Uterus (tissue), 4 donors: ENCODE results near the gene RRAS. TPM values are rescaled to one million over a fixed set of nuclear protein-coding genes. Genes with fewer than 3 reads are reported as not detected.
A peak's percentile ranks its signal among the peaks of the same experiment; 100 is the strongest.

ENCODE experiments used
- DNase-seq, 2 donors: peaks; one replicate each; pipeline ENCODE4 v3.0.0-alpha.2; 2019 to 2020
- H3K27ac ChIP-seq, 2 donors: fragments of 200-600 bp; sonication (generic); 1 replicate in 1 of 2; 2 replicates in 1 of 2; pipeline ENCODE4 v1.5.1; 2016 to 2018
- H3K27me3 ChIP-seq, 2 donors: fragments of 200-600 bp; sonication (generic); one replicate each; pipeline ENCODE4 v1.5.1; 2018 to 2019; ENCODE audit warnings: control low read depth in 1 of 2
- H3K36me3 ChIP-seq, 2 donors: fragments of 200-600 bp; sonication (generic); one replicate each; pipeline ENCODE4 v1.5.1; 2019; ENCODE audit warnings: control low read depth in 1 of 2
- H3K4me1 ChIP-seq, 2 donors: fragments of 200-600 bp; sonication (generic); one replicate each; pipeline ENCODE4 v1.5.1; 2018 to 2019; ENCODE audit warnings: control low read depth in 1 of 2
- H3K4me3 ChIP-seq, 2 donors: fragments of 200-600 bp; sonication (generic); 1 replicate in 1 of 2; 2 replicates in 1 of 2; pipeline ENCODE4 v1.5.1; 2018 to 2019; ENCODE audit warnings: mild to moderate bottlenecking in 1 of 2
- H3K9me3 ChIP-seq, 2 donors: fragments of 200-600 bp; sonication (generic); one replicate each; pipeline ENCODE4 v1.5.1; 2019; ENCODE audit warnings: control low read depth in 1 of 2
- POLR2A ChIP-seq, 2 donors: fragments of 450-650 bp; IDR thresholded peaks; one replicate each; pipeline ENCODE4 v1.6.1; 2016; ENCODE audit warnings: antibody characterized with exemption in 2 of 2, mild to moderate bottlenecking in 1 of 2, moderate library complexity in 1 of 2
- intact Hi-C: fragments of 100-400 bp; cut with DNase I; formaldehyde crosslinking; loops from one replicate; pipeline ENCODE4 v1.15.1; 2023; ENCODE audit warnings: low total_unique reads
- total RNA-seq, 4 donors: library from RNA; depleted of rRNA in 3 of 4; stranded (reverse); fragments of >200 nt in 3 of 4; gene quantifications; one replicate each; pipeline versions ENCODE4 v1.1.0 to v1.2.4, GENCODE V29; 2014 to 2023
- TF ChIP-seq, protein P1 (sequence below), 4 experiments: fragments of 200-600 bp in 2 of 4; fragments of 450-650 bp in 2 of 4; sonication (generic) in 2 of 4; IDR thresholded peaks; one replicate each; pipeline ENCODE4 v1.5.1; 2016 to 2019; ENCODE audit warnings: antibody characterized with exemption in 4 of 4, mild to moderate bottlenecking in 2 of 4, moderate library complexity in 1 of 4
- donor health status: DM: yes; HTN: yes; CAD: no.

Gene RRAS
- total RNA-seq, 4 donors from 2014 or later, result 17.1 to 106 (median 47.7) TPM

DNA sequence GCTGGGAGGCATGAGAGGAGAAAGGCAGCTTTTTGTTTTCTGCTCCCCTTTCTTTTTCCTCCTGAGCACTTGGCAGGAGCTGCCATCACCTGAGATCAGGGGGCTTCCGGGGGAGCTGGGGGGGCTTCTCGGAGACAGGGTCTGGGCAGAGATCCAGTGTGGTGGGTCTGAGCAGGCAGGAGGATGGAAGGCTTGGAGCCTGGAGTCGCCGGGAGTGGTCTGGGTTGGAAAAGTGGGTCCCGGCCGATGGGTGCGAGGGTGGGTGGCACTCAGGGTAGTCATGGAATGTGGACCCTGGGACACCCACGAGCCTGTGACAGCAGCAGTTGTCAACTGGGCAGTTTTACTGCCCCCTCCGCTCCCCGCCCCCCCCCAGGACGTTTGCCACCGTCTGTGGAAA, 47.2 kb upstream of the RRAS start:
- Histone ChIP-seq H3K9me3 (no peaks in the 10 kb centered on the region), H3K27ac (peak overlapping the region in 1 of 2 donors; percentile 71), H3K4me3 (no peak overlapping the region), H3K36me3 (no peaks in the 10 kb centered on the region), H3K4me1 (peaks cover 0 to 7% of the 10 kb centered on the region in 2 donors), H3K27me3 (no peaks in the 10 kb centered on the region)
- TF ChIP-seq POLR2A (IDR thresholded peaks at IDR 0.05), result no peak
- TF ChIP-seq, protein P1, sequence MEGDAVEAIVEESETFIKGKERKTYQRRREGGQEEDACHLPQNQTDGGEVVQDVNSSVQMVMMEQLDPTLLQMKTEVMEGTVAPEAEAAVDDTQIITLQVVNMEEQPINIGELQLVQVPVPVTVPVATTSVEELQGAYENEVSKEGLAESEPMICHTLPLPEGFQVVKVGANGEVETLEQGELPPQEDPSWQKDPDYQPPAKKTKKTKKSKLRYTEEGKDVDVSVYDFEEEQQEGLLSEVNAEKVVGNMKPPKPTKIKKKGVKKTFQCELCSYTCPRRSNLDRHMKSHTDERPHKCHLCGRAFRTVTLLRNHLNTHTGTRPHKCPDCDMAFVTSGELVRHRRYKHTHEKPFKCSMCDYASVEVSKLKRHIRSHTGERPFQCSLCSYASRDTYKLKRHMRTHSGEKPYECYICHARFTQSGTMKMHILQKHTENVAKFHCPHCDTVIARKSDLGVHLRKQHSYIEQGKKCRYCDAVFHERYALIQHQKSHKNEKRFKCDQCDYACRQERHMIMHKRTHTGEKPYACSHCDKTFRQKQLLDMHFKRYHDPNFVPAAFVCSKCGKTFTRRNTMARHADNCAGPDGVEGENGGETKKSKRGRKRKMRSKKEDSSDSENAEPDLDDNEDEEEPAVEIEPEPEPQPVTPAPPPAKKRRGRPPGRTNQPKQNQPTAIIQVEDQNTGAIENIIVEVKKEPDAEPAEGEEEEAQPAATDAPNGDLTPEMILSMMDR (IDR thresholded peaks at IDR 0.05), result no peak
- intact Hi-C loops, result no loop called here
- no peak for DNase-seq

DNA sequence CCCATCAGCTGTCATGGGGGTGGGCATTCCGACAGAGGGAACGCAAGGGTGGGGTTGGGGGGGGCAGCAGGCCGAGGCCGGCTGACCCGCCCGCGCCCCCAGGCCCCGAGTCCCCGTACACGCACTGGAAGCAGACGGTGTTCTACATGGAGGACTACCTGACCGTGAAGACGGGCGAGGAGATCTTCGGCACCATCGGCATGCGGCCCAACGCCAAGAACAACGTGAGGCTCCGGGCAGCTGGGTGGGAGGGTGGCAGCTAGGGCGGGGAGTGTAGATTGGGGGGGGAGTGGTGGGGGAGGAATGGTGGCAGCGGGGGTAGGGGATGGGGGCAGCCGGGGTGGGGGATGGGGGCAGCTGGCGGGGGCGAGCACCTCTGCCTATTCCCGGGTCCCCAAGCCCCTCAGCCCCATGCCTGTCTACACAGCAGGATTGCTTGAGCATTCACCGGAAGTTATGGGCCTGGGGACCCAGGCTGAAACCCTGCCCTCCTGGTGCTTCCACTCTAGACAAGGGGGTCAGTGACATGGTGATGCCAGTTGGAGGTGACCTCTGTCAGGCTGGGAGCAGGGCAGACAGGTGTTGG, 46.7 kb upstream of the RRAS start:
- H3K27ac ChIP-seq, result peak overlapping the region in 1 of 2 donors; percentile 8

DNA sequence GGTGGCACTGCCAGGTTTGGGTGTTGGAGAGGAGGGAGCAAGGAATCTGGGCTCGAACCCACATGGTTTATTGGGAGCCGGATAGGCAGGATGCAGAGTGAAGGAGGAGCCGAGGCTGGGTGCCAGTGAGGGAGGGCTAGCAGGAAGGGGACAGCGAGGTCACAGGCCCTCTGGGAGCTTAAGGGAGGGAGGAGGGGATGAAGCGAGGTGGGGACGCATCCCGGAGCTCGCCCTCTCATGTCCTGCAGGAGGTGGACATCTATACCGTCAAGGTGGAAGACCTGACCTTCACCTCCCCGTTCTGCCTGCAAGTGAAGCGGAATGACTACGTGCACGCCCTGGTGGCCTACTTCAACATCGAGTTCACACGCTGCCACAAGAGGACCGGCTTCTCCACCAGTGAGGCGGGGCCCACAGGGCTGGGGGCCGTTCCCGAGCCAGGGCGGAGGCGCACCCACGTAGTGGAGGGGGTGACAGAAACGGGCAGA, 45.9 kb upstream of the RRAS start:
- intact Hi-C loops, result no loop called here
- peak overlapping the region in 1 of 2 donors; percentile 8 for H3K27ac ChIP-seq
- no peaks in the 10 kb centered on the region for H3K36me3 ChIP-seq
- no peaks in the 10 kb centered on the region for H3K27me3 ChIP-seq
- H3K4me1 ChIP-seq, result peaks cover 0 to 7% of the 10 kb centered on the region in 2 donors
- no peak for DNase-seq
- TF ChIP-seq, protein P1 (IDR thresholded peaks at IDR 0.05), result no peak
- H3K4me3 ChIP-seq, result no peak overlapping the region
- H3K9me3 ChIP-seq, result no peaks in the 10 kb centered on the region

More for the DNA sequence above, 46.7 kb upstream of the RRAS start:
- no peak for TF ChIP-seq POLR2A (IDR thresholded peaks at IDR 0.05)
- TF ChIP-seq, protein P1 (IDR thresholded peaks at IDR 0.05), result no peak
- H3K4me3 ChIP-seq, result no peak overlapping the region
- H3K27me3 ChIP-seq, result no peaks in the 10 kb centered on the region
- intact Hi-C loops, result no loop called here
- H3K4me1 ChIP-seq, result peaks cover 0 to 7% of the 10 kb centered on the region in 2 donors
- no peaks in the 10 kb centered on the region for H3K9me3 ChIP-seq
- DNase-seq, result no peak
- H3K36me3 ChIP-seq, result no peaks in the 10 kb centered on the region

DNA sequence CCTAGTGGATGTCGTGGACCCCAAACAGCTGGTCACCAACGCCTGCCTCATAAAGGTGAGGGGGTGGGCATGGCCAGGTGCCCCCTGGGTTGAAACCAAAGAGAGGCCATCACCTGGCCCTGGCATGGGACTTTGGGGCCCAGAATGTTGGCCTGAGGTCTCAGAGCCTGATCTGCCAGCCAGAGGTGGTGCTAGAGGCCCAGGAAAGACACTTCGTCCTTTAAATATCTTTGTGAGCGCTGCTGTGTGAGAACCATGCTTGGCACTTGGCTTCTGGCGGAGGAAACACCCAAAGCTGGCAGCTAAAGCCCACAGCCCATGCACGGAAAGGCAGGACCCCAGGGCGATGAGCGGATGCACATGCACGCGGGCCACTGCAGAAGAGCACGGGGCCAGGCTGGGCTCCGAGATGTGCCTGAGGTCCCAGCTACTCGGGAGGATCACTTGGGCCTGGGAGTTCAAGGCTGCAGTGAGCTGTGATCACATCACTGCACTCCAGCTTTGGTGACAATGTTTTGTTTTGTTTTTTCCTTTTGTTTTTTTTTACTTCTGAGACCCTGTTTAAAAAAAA, 45.1 kb upstream of the RRAS start:
- no peaks in the 10 kb centered on the region for H3K9me3 ChIP-seq
- TF ChIP-seq, protein P1 (IDR thresholded peaks at IDR 0.05), result no peak
- TF ChIP-seq POLR2A (IDR thresholded peaks at IDR 0.05), result no peak
- no peaks in the 10 kb centered on the region for H3K27me3 ChIP-seq
- no peak overlapping the region for H3K27ac ChIP-seq
- peaks cover 0 to 7% of the 10 kb centered on the region in 2 donors for H3K4me1 ChIP-seq
- no peak overlapping the region for H3K4me3 ChIP-seq
- H3K36me3 ChIP-seq, result no peaks in the 10 kb centered on the region
- DNase-seq, result no peak
- intact Hi-C loops, result no loop called here

DNA sequence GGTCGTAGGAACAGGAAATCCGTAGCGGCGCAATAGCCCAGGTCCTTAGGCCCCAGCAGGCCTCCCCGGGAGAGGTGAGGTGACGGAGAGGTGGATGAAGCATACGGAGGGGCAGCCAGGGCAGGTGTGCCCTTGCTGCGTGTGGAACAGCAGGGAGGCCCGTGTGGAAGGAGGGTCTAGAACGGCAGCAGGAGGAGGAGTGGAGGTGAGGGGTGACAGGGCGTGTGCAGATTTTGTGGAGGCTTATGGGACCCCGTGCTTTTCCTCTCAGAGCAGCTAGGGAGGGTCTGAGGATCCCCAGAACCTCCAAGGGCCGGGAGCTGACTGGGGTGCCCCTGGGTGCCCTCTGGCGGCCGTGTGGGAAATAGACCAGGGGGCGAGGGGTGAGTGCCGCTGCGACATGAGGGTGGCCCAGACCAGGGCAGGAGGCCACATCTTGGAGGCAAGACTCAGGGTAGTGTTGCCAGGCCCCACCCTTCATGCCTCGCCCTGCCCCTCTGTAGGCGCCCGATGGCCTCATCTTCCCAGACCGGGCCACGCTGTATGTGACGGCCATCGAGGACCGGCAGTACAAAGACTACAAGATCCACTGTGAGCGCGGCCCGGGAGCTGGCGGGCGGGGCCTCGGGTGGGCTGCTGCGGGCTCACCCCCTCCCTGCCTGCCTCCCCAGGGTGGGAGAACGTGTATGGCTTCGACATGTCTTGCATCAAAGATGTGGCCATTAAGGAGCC, 44.5 kb upstream of the RRAS start:
- DNase-seq, result no peak
- Histone ChIP-seq H3K27me3 (no peaks in the 10 kb centered on the region), H3K4me1 (peaks cover 0 to 4% of the 10 kb centered on the region in 2 donors), H3K27ac (no peak overlapping the region), H3K9me3 (no peaks in the 10 kb centered on the region), H3K36me3 (no peaks in the 10 kb centered on the region), H3K4me3 (no peak overlapping the region)
- intact Hi-C loops, result no loop called here
- no peak for TF ChIP-seq POLR2A (IDR thresholded peaks at IDR 0.05)
- TF ChIP-seq, protein P1 (IDR thresholded peaks at IDR 0.05), result no peak
